Measurements from ENCODE around the gene S100A12.
"Not testable (repeated sequence)": the region's sequence is repeated elsewhere in the genome, so short reads cannot be mapped to it uniquely, and the experiment has no call there.

GRCh38 chr1:153418758-153419435 is 43.5 kb upstream of the S100A12 start:
- TF ChIP-seq, protein P1, sequence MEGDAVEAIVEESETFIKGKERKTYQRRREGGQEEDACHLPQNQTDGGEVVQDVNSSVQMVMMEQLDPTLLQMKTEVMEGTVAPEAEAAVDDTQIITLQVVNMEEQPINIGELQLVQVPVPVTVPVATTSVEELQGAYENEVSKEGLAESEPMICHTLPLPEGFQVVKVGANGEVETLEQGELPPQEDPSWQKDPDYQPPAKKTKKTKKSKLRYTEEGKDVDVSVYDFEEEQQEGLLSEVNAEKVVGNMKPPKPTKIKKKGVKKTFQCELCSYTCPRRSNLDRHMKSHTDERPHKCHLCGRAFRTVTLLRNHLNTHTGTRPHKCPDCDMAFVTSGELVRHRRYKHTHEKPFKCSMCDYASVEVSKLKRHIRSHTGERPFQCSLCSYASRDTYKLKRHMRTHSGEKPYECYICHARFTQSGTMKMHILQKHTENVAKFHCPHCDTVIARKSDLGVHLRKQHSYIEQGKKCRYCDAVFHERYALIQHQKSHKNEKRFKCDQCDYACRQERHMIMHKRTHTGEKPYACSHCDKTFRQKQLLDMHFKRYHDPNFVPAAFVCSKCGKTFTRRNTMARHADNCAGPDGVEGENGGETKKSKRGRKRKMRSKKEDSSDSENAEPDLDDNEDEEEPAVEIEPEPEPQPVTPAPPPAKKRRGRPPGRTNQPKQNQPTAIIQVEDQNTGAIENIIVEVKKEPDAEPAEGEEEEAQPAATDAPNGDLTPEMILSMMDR (conservative IDR thresholded peaks at IDR 0.05) = not testable (repeated sequence)
- not testable (repeated sequence) for TF ChIP-seq ZFX (IDR thresholded peaks at IDR 0.05)

Data from C4-2B (cell line).